Measurements from ENCODE around the gene RAB3D.
"Not testable (repeated sequence)": the region's sequence is repeated elsewhere in the genome, so short reads cannot be mapped to it uniquely, and the experiment has no call there.

DNA sequence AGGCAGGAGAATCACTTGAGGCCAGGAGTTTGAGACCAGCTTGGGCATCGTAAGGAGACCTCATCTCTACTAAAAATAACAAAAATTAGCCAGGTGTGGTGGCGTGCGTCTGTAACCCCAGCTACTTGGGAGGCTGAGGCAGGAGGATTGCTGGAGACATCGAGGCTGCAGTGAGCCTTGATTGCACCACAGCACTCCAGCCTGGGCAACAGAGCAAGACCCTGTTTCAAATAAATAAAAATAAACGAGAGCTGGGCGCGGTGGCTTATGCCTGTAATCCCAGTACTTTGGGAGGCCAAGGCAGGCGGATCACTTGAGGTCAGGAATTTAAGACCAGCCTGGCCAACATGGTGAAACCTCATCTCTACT, 626 bp upstream of the RAB3D start:
- TF ChIP-seq POLR2A (IDR thresholded peaks at IDR 0.05) = not testable (repeated sequence)
- TF ChIP-seq, protein P1, sequence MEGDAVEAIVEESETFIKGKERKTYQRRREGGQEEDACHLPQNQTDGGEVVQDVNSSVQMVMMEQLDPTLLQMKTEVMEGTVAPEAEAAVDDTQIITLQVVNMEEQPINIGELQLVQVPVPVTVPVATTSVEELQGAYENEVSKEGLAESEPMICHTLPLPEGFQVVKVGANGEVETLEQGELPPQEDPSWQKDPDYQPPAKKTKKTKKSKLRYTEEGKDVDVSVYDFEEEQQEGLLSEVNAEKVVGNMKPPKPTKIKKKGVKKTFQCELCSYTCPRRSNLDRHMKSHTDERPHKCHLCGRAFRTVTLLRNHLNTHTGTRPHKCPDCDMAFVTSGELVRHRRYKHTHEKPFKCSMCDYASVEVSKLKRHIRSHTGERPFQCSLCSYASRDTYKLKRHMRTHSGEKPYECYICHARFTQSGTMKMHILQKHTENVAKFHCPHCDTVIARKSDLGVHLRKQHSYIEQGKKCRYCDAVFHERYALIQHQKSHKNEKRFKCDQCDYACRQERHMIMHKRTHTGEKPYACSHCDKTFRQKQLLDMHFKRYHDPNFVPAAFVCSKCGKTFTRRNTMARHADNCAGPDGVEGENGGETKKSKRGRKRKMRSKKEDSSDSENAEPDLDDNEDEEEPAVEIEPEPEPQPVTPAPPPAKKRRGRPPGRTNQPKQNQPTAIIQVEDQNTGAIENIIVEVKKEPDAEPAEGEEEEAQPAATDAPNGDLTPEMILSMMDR (IDR thresholded peaks at IDR 0.05) = not testable (repeated sequence)
